IgD-negative memory B cell (primary cell): ENCODE data around the gene PRICKLE1. TPM values are rescaled to one million over a fixed set of nuclear protein-coding genes. Genes with fewer than 3 reads are reported as not detected.

Source experiments
- H3K27ac Mint-ChIP-seq, 3 donors: one replicate each; pipeline ENCODE4 v1.8.0; 2020 to 2022; ENCODE audit warnings: mild to moderate bottlenecking in 3 of 3, mixed read lengths in 3 of 3, moderate library complexity in 1 of 3
- H3K27me3 Mint-ChIP-seq: one replicate; pipeline ENCODE4 v1.8.0; 2021; ENCODE audit warnings: mixed read lengths
- H3K36me3 Mint-ChIP-seq: one replicate; pipeline ENCODE4 v1.8.0; 2020; ENCODE audit warnings: mild to moderate bottlenecking, mixed read lengths
- H3K4me1 Mint-ChIP-seq, 3 donors: one replicate each; pipeline ENCODE4 v1.8.0; 2020 to 2022; ENCODE audit warnings: mixed read lengths in 3 of 3, mild to moderate bottlenecking in 1 of 3
- H3K4me3 Mint-ChIP-seq, 4 donors: one replicate each; pipeline ENCODE4 v1.8.0; 2020 to 2022; ENCODE audit warnings: mild to moderate bottlenecking in 4 of 4, mixed read lengths in 4 of 4, moderate library complexity in 3 of 4
- H3K9me3 Mint-ChIP-seq, 3 donors: one replicate each; pipeline ENCODE4 v1.8.0; 2020 to 2021; ENCODE audit warnings: mixed read lengths in 3 of 3, mild to moderate bottlenecking in 1 of 3
- polyA plus RNA-seq: library from polyadenylated mRNA; unstranded; fragments of 300-500 nt; fragmentation: Illumina TruSeq; gene quantifications from one replicate; pipeline ENCODE4 v1.2.3, GENCODE V29; 2021

PRICKLE1 gene
- polyA plus RNA-seq, 1 donor from 2014 or later: 17.0 TPM

DNA sequence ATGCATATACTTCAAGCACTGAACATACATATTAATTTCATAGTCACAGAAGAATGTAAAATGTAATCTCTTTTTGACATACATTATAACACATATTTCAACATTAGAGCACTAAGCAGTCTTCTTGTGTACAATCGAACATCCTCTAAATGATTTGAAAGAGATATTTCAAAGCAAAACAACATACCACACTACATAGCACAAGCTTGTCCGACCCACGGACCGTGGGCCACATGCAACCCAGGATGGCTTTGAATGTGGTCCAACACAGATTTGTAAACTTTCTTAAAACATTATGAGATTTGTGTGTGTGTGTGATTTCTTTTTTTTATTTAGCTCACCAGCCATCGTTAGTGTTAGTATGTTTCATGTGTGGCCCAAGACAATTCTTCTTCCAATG is 7.0 kb downstream of the PRICKLE1 start:
- no peak overlapping the region for H3K4me3 Mint-ChIP-seq
- no peaks in the 10 kb centered on the region for H3K4me1 Mint-ChIP-seq
- H3K36me3 Mint-ChIP-seq: no peaks in the 10 kb centered on the region
- no peak overlapping the region for H3K27ac Mint-ChIP-seq
- no peaks in the 10 kb centered on the region for H3K9me3 Mint-ChIP-seq
- peaks cover 11% of the 10 kb centered on the region for H3K27me3 Mint-ChIP-seq

DNA sequence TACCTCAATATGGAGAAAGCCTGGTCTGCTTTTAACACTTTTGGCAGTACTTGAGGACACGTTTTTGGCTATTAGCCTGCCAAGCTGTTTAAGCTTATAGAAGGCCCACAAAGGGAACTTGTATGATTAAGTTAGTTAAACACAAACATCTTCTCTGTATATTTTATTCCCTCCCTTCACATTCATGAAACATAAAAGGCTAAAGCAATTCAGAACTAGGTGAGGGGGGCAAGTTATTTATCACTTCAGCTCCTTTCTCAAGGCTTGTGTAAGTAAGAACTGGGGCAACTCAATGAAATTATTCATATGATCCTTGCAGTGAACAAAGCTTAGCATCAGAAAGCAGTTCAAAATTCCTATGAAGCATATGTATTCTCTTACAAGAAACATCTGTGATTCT is 7.5 kb downstream of the PRICKLE1 start:
- Mint-ChIP-seq H3K9me3 (no peaks in the 10 kb centered on the region), H3K4me3 (no peak overlapping the region), H3K27me3 (peaks cover 8% of the 10 kb centered on the region), H3K36me3 (no peaks in the 10 kb centered on the region), H3K4me1 (no peaks in the 10 kb centered on the region), H3K27ac (no peak overlapping the region)

DNA sequence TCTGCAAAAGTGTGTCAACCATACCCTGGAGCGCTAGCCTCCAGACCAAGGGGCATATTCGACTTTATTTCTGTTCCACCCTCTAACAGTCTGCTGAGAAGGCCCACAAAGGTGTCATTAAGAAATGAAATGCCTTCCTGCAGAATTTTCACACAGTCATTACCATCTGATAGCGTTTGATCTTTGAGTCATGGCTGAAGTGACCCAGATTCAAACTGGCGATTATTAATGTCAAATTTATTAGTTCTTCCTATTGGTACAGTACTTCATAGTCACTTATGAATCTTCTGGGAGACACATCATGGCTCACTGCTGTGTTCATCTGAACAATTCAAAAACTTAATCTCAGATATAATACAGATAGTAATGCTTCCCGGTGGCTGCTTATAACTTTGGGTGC is 13.2 kb downstream of the PRICKLE1 start:
- no peaks in the 10 kb centered on the region for H3K9me3 Mint-ChIP-seq
- H3K36me3 Mint-ChIP-seq: no peaks in the 10 kb centered on the region
- no peaks in the 10 kb centered on the region for H3K4me1 Mint-ChIP-seq
- no peak overlapping the region for H3K4me3 Mint-ChIP-seq
- H3K27me3 Mint-ChIP-seq: peaks cover 5% of the 10 kb centered on the region
- no peak overlapping the region for H3K27ac Mint-ChIP-seq

- H3K36me3 Mint-ChIP-seq: no peaks in the 10 kb centered on the region
- H3K27me3 Mint-ChIP-seq: peaks cover 3% of the 10 kb centered on the region
- H3K27ac Mint-ChIP-seq: no peak overlapping the region
- H3K4me1 Mint-ChIP-seq: no peaks in the 10 kb centered on the region
- H3K9me3 Mint-ChIP-seq: no peaks in the 10 kb centered on the region
- H3K4me3 Mint-ChIP-seq: no peak overlapping the region
These were observed 13.8 kb downstream of the PRICKLE1 start for GRCh38 chr12:42575717-42576116.

DNA sequence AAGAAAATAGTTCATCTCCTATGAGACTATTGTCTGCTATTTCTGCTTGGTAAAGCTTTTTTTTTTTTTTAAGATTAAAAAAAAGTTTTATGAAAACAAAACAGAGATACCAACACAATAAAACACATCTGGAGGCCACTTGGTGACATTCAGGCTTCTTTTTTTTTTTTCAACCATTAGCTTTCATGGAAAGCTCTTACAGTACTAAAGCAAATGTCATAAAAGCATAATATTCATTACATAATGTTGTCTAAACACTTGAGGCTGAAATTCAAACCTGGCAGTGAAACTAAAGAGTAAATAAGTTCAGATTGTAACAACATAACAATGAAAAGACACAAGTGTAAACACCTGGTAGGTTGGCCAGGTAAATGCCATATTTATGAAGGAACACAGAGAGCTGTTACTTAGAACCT is 14.7 kb downstream of the PRICKLE1 start:
- H3K27me3 Mint-ChIP-seq: peaks cover under 1% of the 10 kb centered on the region
- H3K4me3 Mint-ChIP-seq: no peak overlapping the region

GRCh38 chr12:42571327-42572009 is 18.1 kb downstream of the PRICKLE1 start:
- no peaks in the 10 kb centered on the region for H3K27me3 Mint-ChIP-seq

More for the DNA sequence above, 14.7 kb downstream of the PRICKLE1 start:
- Mint-ChIP-seq H3K27ac (no peak overlapping the region), H3K4me1 (no peaks in the 10 kb centered on the region), H3K9me3 (no peaks in the 10 kb centered on the region), H3K36me3 (no peaks in the 10 kb centered on the region)

GRCh38 chr12:42570076-42570475 is 19.5 kb downstream of the PRICKLE1 start:
- Mint-ChIP-seq H3K36me3 (no peaks in the 10 kb centered on the region), H3K9me3 (no peaks in the 10 kb centered on the region), H3K4me3 (no peak overlapping the region)

More at GRCh38 chr12:42571327-42572009, 18.1 kb downstream of the PRICKLE1 start:
- no peaks in the 10 kb centered on the region for H3K4me1 Mint-ChIP-seq
- no peaks in the 10 kb centered on the region for H3K9me3 Mint-ChIP-seq
- H3K27ac Mint-ChIP-seq: no peak overlapping the region
- H3K4me3 Mint-ChIP-seq: no peak overlapping the region
- H3K36me3 Mint-ChIP-seq: no peaks in the 10 kb centered on the region

GRCh38 chr12:42568952-42569915 is 20.3 kb downstream of the PRICKLE1 start:
- no peak overlapping the region for H3K4me3 Mint-ChIP-seq
- H3K4me1 Mint-ChIP-seq: peaks cover 0 to 9% (median 0%) of the 10 kb centered on the region in 3 donors
- no peaks in the 10 kb centered on the region for H3K9me3 Mint-ChIP-seq
- H3K36me3 Mint-ChIP-seq: no peaks in the 10 kb centered on the region
- H3K27ac Mint-ChIP-seq: no peak overlapping the region
- H3K27me3 Mint-ChIP-seq: no peaks in the 10 kb centered on the region

More at GRCh38 chr12:42570076-42570475, 19.5 kb downstream of the PRICKLE1 start:
- Mint-ChIP-seq H3K27me3 (no peaks in the 10 kb centered on the region), H3K27ac (no peak overlapping the region), H3K4me1 (peaks cover 0 to 5% (median 0%) of the 10 kb centered on the region in 3 donors)

DNA sequence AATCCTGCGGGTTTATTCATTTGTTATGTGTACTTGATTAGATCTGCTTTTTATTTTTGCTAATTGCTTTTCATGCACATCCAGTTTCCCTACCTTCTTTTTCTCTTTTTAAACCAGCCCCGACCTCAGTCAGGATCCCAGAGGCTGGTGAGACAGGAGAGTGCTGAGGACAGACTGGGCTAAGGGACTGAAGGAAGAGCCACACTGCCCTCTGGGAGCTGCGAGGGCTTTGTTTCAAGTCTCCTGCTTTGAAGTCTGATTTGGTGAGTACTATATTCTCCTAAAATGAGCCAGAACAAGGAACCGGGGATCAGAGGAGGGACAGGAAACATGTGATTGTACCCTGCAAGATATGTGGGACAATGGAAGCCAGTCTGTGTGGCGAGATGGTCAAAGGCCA is 23.9 kb downstream of the PRICKLE1 start:
- H3K4me3 Mint-ChIP-seq: no peak overlapping the region
- no peaks in the 10 kb centered on the region for H3K9me3 Mint-ChIP-seq
- peaks cover 2% of the 10 kb centered on the region for H3K27me3 Mint-ChIP-seq
- H3K27ac Mint-ChIP-seq: no peak overlapping the region
- H3K36me3 Mint-ChIP-seq: no peaks in the 10 kb centered on the region
- H3K4me1 Mint-ChIP-seq: peaks cover 0 to 9% (median 0%) of the 10 kb centered on the region in 3 donors

- Mint-ChIP-seq H3K36me3 (no peaks in the 10 kb centered on the region), H3K4me3 (no peak overlapping the region), H3K9me3 (no peaks in the 10 kb centered on the region), H3K27me3 (peaks cover 2% of the 10 kb centered on the region), H3K4me1 (peaks cover 0 to 9% (median 0%) of the 10 kb centered on the region in 3 donors), H3K27ac (peak overlapping the region in 1 of 3 donors; percentile 80)
These were observed 24.6 kb downstream of the PRICKLE1 start for GRCh38 chr12:42564996-42565395.

DNA sequence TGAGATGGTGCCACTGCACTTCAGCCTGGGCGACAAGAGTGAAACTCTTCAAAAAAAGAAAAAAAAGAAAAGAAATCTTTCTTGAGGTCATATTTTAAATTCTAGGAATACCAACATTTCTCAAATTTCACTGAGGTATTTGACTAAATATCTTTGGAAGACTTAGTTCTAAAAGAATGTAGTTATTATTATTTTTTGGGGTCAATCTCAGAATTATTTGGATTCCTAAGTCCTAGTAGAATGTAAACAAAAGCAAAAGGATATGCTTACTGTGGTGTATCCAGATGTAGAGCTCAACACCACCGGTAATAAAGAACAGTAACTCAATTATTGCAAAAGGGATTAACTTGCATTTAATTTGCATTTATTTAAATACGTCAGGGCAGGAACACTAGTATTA is 25.0 kb downstream of the PRICKLE1 start:
- Mint-ChIP-seq H3K27ac (peak overlapping the region in 1 of 3 donors; percentile 16), H3K9me3 (no peaks in the 10 kb centered on the region), H3K27me3 (peaks cover 2% of the 10 kb centered on the region), H3K36me3 (no peaks in the 10 kb centered on the region), H3K4me1 (peaks cover 0 to 9% (median 0%) of the 10 kb centered on the region in 3 donors), H3K4me3 (no peak overlapping the region)

GRCh38 chr12:42560977-42561376 is 28.6 kb downstream of the PRICKLE1 start:
- Mint-ChIP-seq H3K36me3 (no peaks in the 10 kb centered on the region), H3K9me3 (no peaks in the 10 kb centered on the region), H3K4me1 (peaks cover 0 to 9% (median 0%) of the 10 kb centered on the region in 3 donors), H3K4me3 (no peak overlapping the region), H3K27me3 (peaks cover 2% of the 10 kb centered on the region), H3K27ac (no peak overlapping the region)

GRCh38 chr12:42557586-42558172 is 31.9 kb downstream of the PRICKLE1 start:
- no peak overlapping the region for H3K27ac Mint-ChIP-seq
- H3K4me1 Mint-ChIP-seq: no peaks in the 10 kb centered on the region
- no peak overlapping the region for H3K4me3 Mint-ChIP-seq
- peaks cover 2% of the 10 kb centered on the region for H3K27me3 Mint-ChIP-seq
- H3K36me3 Mint-ChIP-seq: no peaks in the 10 kb centered on the region
- H3K9me3 Mint-ChIP-seq: no peaks in the 10 kb centered on the region

GRCh38 chr12:42556917-42557316 is 32.6 kb downstream of the PRICKLE1 start:
- no peaks in the 10 kb centered on the region for H3K36me3 Mint-ChIP-seq
- H3K27me3 Mint-ChIP-seq: peaks cover 2% of the 10 kb centered on the region
- H3K27ac Mint-ChIP-seq: no peak overlapping the region
- H3K4me3 Mint-ChIP-seq: no peak overlapping the region
- H3K4me1 Mint-ChIP-seq: no peaks in the 10 kb centered on the region
- no peaks in the 10 kb centered on the region for H3K9me3 Mint-ChIP-seq

DNA sequence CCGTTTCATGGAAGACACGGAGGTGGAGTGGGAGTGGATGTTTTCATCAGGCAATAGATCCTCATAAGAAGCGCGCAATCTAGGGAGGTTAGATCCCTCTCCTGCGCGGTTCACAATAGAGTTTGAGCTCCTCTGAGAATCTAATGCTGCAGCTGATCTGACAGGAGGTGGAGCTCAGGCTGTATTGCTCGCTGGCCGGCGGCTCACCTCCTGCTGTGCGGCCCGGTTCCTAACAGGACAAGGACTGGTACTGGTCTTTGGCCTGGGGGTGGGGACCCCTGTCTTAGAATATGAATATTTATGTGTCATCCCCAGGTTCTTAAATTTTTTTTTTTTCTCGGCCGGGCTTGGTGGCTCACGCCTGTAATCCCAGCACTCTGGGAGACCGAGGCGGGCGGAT is 36.7 kb downstream of the PRICKLE1 start:
- Mint-ChIP-seq H3K9me3 (no peaks in the 10 kb centered on the region), H3K27me3 (peaks cover 9% of the 10 kb centered on the region), H3K4me3 (no peak overlapping the region), H3K36me3 (no peaks in the 10 kb centered on the region), H3K4me1 (no peaks in the 10 kb centered on the region), H3K27ac (no peak overlapping the region)
